GM10266 (cell line): ENCODE results near the gene TNNT2.

Experiments
- DNase-seq: peaks from one replicate; pipeline ENCODE4 v3.0.0; 2012; ENCODE audit errors: extremely low spot score
- CTCF ChIP-seq: IDR thresholded peaks from 2 replicates; pipeline ENCODE4 v1.5.1; 2012; ENCODE audit warnings: mild to moderate bottlenecking, low read depth; ENCODE audit not compliant: control insufficient read depth, insufficient read depth; ENCODE audit errors: missing control alignments

The TNNT2 gene

GRCh38 chr1:201377611-201378092 lies at the start of gene TNNT2:
TSS of gene TNNT2 (minus strand) at chr1:201377680. CDS start at chr1:201373254, 4,426 bp downstream.
- DNase-seq, result no peak
- no peak for TF ChIP-seq CTCF

GRCh38 chr1:201426479-201427310 lies 49.2 kb upstream of the TNNT2 start:
- DNase-seq, result no peak
- TF ChIP-seq CTCF, result no peak

GRCh38 chr1:201424146-201424545 lies 46.7 kb upstream of the TNNT2 start:
- no peak for TF ChIP-seq CTCF
- no peak for DNase-seq

DNA sequence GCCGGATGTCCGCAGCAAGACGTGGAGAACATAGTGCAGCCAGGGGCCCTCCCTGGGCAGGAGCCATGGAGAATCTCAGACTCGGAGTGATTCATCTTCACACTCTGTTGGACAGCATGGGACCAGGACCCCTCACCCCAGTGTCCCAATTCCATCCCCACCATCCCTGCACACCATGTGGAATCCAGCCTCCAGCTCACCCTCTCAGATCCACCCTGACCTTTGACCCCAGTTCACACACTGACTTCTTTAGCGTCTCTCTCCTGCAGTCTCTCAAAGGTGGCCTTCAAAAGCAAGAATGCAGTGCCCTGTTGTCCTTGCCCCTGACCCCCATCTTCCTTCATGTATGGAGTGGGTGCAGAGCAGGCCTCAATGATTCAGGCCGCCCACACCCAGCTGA lies 46.2 kb upstream of the TNNT2 start:
- no peak for DNase-seq
- TF ChIP-seq CTCF, result no peak

- DNase-seq, result no peak
- no peak for TF ChIP-seq CTCF
Observed at GRCh38 chr1:201422436-201423030, 45.1 kb upstream of the TNNT2 start.

GRCh38 chr1:201422026-201422425 lies 44.5 kb upstream of the TNNT2 start:
- TF ChIP-seq CTCF, result no peak
- no peak for DNase-seq

GRCh38 chr1:201421041-201421440 lies 43.6 kb upstream of the TNNT2 start:
- DNase-seq, result no peak
- TF ChIP-seq CTCF, result no peak
